Measurements from ENCODE around the gene DLG1.

Gene DLG1

GRCh38 chr3:197171481-197172067 is 126.8 kb downstream of the DLG1 start:
- DNase-seq (ENCODE audit: low spot score): no peak

- no peak for DNase-seq (ENCODE audit: low spot score)
Observed at GRCh38 chr3:197169028-197169427, 129.4 kb downstream of the DLG1 start.

DNA sequence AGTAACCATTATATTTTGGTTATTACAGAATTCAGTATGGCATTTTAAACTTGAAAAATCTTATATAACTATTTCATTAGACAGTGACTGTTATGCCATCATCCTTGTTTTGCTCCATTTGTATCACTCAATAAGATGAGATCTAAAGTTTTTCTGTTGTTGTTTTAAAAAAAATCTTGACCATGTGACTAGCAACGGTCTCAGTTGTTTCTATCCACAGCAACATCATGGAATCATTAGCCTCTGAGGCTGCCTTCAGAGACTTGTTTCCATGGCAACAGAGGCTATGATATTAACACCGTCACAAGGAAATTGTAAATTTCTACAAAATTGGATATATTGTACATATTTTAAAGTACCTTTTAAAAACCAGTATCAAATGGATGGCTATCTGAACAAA is 129.8 kb downstream of the DLG1 start:
- no peak for DNase-seq (ENCODE audit: low spot score)

DNA sequence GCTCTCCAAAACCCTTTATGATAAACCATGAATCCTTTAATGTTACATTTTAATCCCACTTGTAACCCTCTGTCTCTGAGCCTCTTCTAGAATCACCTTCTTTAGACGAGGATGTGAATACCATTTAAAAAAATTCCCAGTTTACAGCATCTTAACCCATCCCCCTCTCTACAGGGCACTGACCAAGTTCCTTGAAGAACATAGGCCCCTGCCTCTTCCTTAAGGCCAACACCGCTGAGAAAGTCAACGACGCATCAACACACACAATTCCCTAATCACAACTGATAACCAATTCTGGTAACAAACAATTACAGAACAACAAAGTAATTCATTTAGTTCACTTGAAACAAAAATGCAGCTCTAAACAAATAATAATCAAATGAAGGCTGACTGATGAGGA is 130.3 kb downstream of the DLG1 start:
- no peak for DNase-seq (ENCODE audit: low spot score)

- no peak for DNase-seq (ENCODE audit: low spot score)
Observed at GRCh38 chr3:197167549-197167948, 130.9 kb downstream of the DLG1 start.

GRCh38 chr3:197165890-197166289 is 132.5 kb downstream of the DLG1 start:
- no peak for DNase-seq (ENCODE audit: low spot score)

DNA sequence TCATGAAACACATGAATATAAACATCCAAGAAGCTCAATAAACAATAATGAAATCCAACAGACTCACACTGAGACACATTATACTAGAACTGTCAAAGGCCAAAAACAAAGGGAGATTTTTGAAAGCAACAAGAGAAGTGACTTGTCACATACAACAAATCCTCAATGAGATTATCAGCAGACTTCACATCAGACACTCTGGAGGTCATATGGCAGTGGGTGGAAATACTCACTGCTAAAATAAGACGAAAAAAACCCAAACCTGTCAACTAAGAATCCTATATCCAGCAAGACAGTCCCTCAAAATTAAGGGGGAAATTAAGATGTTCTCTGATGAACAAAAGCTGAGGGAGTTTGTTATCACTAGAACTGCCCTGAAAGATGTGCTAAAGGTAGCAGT is 143.4 kb downstream of the DLG1 start:
- no peak for DNase-seq (ENCODE audit: low spot score)

GRCh38 chr3:197151580-197151979 is 146.8 kb downstream of the DLG1 start:
- peak; percentile 55 for DNase-seq (ENCODE audit: low spot score)

DNA sequence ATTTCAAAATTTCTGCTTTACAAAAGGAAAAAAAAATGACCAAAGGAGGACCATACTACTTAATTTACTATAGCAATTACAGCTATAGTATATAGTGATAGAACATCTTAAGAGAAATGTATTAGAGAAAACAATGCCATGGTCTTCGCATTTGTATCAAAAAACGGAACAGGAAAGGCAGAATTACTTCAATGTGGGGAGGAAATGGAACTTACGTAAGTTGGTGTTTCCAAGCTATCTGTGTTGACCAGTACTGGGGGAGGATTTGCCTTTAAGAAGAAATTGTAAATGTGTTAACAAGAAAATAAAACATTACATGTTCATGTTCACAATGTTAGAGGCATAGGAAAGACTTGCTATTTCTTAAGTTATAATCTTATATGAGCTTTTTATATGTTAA is 148.9 kb downstream of the DLG1 start:
- DNase-seq (ENCODE audit: low spot score): no peak

DNA sequence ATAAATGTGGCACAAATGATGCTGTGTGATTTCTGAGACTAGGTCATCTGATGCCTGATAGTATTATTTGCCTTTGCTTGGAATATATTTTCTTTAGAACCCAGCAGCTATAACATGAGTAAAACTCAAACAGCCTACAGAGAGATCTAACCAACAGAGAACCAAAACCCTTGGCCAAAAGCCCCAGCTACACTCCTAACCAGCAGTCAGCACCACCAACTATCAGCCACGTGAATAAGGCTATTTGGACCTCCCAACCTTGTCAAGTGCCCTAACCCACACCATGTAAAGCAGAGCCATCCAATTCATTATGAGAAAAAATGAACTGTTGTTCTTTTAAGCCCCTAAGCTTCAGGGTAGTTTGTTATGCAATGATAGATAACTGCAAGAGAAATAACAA is 154.2 kb downstream of the DLG1 start:
- DNase-seq (ENCODE audit: low spot score): no peak

DNA sequence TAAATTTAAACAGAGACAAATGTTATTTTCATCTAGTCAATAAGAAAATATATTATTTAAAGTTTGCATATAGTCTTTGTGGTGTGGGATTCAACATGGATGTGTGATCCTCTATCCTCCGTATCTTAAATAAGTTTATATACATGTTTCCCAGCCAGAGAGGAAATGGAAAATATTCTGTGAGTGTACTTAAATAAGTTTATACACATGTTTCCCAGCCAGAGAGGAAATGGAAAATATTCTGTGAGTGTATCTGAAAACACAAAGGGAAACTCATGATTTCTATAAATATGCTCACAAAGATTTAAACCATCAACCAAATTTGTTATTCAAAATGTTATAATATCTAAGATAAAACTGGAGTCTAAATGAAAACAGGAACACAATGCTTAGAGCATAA is 158.8 kb downstream of the DLG1 start:
- no peak for DNase-seq (ENCODE audit: low spot score)

DNA sequence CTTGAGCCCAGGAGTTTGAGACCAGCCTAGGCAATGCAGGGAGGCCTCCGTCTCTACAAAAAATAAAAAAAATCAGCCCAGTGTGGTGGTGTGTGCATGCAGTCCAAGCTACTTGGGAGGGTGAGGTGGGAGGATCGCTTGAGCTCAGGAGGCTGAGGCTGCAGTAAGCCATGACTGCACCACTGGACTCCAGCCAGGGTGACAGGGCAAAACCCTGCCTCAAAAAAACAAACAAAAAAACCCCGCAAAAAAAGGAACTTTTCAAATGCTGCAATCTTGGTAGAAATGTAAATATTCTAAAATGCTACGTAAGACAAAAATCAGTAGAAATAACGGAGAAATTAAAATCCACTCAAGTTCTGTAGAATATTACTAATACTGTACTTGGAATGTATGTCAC is 160.7 kb downstream of the DLG1 start:
- DNase-seq (ENCODE audit: low spot score): peak; percentile 74

DNA sequence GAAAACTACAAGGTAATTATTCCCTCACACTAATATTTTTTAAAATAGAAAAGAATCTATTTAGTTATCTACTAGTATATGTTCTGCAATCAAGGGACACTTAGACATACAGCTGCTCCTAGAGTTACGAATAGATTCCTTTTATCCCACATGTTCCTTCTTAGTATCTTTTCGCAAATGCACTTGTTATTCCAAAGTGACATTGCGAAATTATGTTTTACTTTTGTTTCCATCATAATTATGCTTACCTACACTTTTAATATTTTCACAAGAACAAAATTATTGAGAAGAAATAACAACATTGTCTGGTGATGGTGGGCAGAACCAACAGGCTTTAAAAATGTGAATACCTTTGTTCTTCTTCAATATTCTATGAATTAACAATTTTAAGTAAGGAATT is 161.7 kb downstream of the DLG1 start:
- no peak for DNase-seq (ENCODE audit: low spot score)

- DNase-seq (ENCODE audit: low spot score): no peak
Observed at GRCh38 chr3:197135212-197135611, 163.2 kb downstream of the DLG1 start.

GRCh38 chr3:197132916-197133530 is 165.4 kb downstream of the DLG1 start:
- no peak for DNase-seq (ENCODE audit: low spot score)

GRCh38 chr3:197125636-197126035 is 172.8 kb downstream of the DLG1 start:
- DNase-seq (ENCODE audit: low spot score): no peak

DNA sequence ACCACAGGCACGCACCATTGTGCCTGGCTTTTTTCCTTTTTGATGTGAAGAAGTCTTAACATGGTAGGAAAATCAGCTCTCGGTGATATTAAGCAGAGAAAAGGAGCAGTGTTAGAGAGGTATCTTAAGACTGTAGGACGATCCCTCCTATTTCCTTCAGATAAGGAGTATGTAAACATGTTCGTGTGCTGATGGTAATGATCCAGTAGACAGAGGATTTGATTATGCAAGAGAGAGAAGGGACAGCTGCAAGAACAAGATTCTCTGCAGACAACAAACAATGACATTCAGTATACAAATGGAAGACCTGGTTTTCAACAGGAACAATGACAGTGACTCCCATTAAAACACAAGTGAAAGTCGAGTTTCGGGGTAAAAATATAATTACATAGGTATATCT is 173.7 kb downstream of the DLG1 start:
- DNase-seq (ENCODE audit: low spot score): no peak

- DNase-seq (ENCODE audit: low spot score): no peak
Observed at GRCh38 chr3:197122394-197122793, 176.0 kb downstream of the DLG1 start.

- no peak for DNase-seq (ENCODE audit: low spot score)
Observed at GRCh38 chr3:197117114-197117513, 181.3 kb downstream of the DLG1 start.

DNA sequence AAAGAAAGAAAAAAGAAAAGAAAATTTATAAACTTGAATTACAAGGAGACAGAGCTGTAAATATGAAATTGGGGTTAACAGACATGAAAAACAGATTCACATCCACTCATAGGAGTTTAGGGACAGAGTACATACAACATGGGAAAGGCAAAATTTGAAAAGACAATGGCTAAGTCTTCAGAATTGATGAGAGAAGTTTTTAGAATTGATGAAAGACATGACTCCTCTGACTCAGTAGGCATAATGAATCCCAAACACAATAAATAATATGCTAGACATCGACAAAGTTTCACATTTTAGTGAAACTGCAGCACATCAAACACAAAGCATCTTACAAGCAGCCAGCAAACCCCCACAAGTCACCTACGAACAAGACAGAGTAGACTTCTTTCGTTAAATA is 184.4 kb downstream of the DLG1 start:
- no peak for DNase-seq (ENCODE audit: low spot score)

DNA sequence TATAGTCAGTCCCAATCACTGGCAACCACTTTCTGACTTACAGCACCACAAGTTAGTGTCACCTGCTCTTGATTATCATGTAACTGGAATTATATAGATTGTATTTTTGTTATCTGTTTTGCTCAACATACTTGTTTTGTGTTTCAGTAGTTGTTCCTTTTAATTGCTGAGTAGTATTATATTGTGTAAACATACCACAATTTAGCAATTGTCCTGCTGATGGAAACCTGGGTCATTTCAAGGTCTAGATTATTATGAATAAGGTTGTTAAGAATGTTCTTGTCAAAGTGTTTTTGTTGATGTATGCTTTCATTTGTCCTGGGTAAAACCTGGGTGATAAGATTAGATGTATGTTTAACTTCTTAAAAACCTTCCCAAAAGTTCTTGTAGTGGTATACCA is 186.7 kb downstream of the DLG1 start:
- no peak for DNase-seq (ENCODE audit: low spot score)

DNA sequence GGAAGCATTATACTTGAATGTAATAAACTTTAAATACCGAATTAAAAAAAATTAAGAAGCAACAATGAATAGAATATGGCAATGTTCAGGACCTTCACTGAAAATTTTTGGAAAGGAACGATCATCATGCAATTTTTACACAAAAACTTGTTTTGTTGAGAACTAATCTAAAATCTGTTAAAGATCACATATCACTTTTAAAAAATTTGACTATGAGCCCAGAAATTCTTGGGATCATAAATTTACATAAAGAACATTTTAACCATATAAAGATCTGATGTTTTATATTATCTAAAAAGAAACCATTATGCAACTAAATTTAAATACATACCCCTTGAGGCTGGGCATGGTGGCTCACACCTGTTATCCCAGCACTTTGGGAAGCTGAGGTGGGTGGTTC is 192.6 kb downstream of the DLG1 start:
- no peak for DNase-seq (ENCODE audit: low spot score)

- DNase-seq (ENCODE audit: low spot score): no peak
Observed at GRCh38 chr3:197104738-197105137, 193.7 kb downstream of the DLG1 start.

GRCh38 chr3:197103766-197104165 is 194.6 kb downstream of the DLG1 start:
- DNase-seq (ENCODE audit: low spot score): no peak
